Activated CD4-positive, alpha-beta memory T cell treated with anti-CD3 and anti-CD28 coated beads, Interleukin-2, amount 10 ng/mL, durations not matched to agents 7 days and 5 days (primary cell): ENCODE measurements around the gene MAPT. TPM values are rescaled to one million over a fixed set of nuclear protein-coding genes. Genes with fewer than 3 reads are reported as not detected.

Experiments used
- CTCF ChIA-PET: fragments of 350-600 bp; sonication (Branson Sonifier 250); formaldehyde crosslinking; loops from one replicate; lab custom pipeline; 2021; ENCODE audit warnings: antibody characterized with exemption, inconsistent platforms; lab: Charles Lee
- POLR2A ChIA-PET: fragments of 350-600 bp; sonication (Branson Sonifier 250); formaldehyde crosslinking; loops from one replicate; lab custom pipeline; 2021; ENCODE audit warnings: antibody characterized with exemption; lab: Charles Lee
- DNase-seq: peaks from one replicate; pipeline ENCODE4 v3.0.0-alpha.2; 2020
- H3K27ac Mint-ChIP-seq: one replicate; pipeline ENCODE4 v1.8.0; 2021; ENCODE audit warnings: mild to moderate bottlenecking, mixed read lengths
- H3K27me3 Mint-ChIP-seq: one replicate; pipeline ENCODE4 v1.8.0; 2021; ENCODE audit warnings: mixed read lengths
- H3K36me3 Mint-ChIP-seq: one replicate; pipeline ENCODE4 v1.8.0; 2021; ENCODE audit warnings: low read depth, mixed read lengths
- H3K4me1 Mint-ChIP-seq: one replicate; pipeline ENCODE4 v1.8.0; 2021; ENCODE audit warnings: mixed read lengths
- H3K4me3 Mint-ChIP-seq: one replicate; pipeline ENCODE4 v1.8.0; 2021; ENCODE audit warnings: mild to moderate bottlenecking, mixed read lengths
- H3K9me3 Mint-ChIP-seq: one replicate; pipeline ENCODE4 v1.8.0; 2021; ENCODE audit warnings: mixed read lengths
- total RNA-seq, 2 experiments: library from RNA; stranded (reverse); gene quantifications; one replicate each; pipeline ENCODE4 v1.2.3, GENCODE V29; 2021

The MAPT gene
- total RNA-seq, 2 experiments from 2014 or later = 0.15 to 0.70 TPM

GRCh38 chr17:46072998-46073397 is 178.6 kb downstream of the MAPT start:
- ChIA-PET POLR2A (no interaction called here), CTCF (no interaction called here)
- Mint-ChIP-seq H3K27me3 (no peaks in the 10 kb centered on the region), H3K9me3 (no peaks in the 10 kb centered on the region), H3K27ac (no peak overlapping the region), H3K4me3 (no peak overlapping the region), H3K4me1 (peaks cover 1% of the 10 kb centered on the region), H3K36me3 (peaks cover 16% of the 10 kb centered on the region)
- DNase-seq = no peak

DNA sequence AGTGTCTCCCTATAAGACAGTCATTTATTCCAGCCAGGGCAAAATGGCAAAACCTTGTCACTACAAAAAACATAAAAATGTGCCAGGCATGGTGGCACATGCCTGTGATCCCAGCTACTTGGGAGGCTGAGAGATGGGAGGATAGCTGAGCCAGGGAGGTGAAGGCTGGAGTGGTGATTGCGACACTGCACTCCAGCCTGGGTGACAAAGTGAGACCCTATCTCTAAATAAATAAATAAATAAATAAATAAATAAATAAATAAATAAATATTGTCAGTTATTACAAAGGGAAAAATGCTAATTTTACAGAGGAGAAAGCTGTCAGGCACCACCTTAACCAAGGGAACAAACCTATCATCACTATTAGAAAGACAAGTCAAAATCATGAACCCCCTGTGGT is 180.2 kb downstream of the MAPT start:
- Mint-ChIP-seq H3K4me1 (no peaks in the 10 kb centered on the region), H3K4me3 (no peak overlapping the region), H3K9me3 (no peaks in the 10 kb centered on the region), H3K27ac (no peak overlapping the region), H3K27me3 (no peaks in the 10 kb centered on the region), H3K36me3 (peaks cover 26% of the 10 kb centered on the region)
- CTCF ChIA-PET = no interaction called here
- POLR2A ChIA-PET = no interaction called here
- no peak for DNase-seq

Other genes with a start within 250 kb of the MAPT start
- gene CRHR1, start 110.2 kb upstream of the MAPT start, total RNA-seq = not detected
- gene SPPL2C, start 49.7 kb upstream of the MAPT start, total RNA-seq = not detected
- not detected for gene STH, start 104.7 kb downstream of the MAPT start, total RNA-seq